NT2/D1 (cell line): ENCODE data around the gene SLC38A5.
"Not testable (repeated sequence)": the region's sequence is repeated elsewhere in the genome, so short reads cannot be mapped to it uniquely, and the experiment has no call there.

ENCODE experiments used
- SUZ12 ChIP-seq: IDR thresholded peaks from 2 replicates; pipeline ENCODE4 v1.6.1; 2011; ENCODE audit not compliant: insufficient read length, insufficient read depth; ENCODE audit errors: extremely low read depth
- YY1 ChIP-seq: IDR thresholded peaks from 2 replicates; pipeline ENCODE4 v1.6.1; 2011; ENCODE audit not compliant: insufficient read length, insufficient read depth
- ZNF274 ChIP-seq: IDR thresholded peaks from 2 replicates; pipeline ENCODE4 v1.6.1; 2011; ENCODE audit warnings: mild to moderate bottlenecking, low read depth, low read length

DNA sequence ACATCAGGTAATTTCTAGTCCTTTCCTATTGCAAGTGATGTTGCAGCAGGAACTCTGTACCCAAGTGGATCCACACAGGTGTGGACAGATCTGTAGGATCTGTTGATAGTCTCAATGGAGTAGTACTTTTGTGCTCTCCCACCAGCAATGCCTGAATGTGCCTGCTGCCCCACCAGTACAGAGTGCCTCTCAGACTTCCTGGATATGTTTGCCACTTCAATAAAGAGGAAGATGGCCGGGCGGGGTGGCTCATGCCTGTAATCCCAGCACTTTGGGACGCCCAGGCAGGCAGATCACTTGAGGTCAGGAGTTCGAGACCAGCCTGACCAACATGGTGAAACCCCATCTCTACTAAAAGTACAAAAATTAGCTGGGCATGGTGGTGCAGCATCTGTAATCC lies 49.4 kb upstream of the SLC38A5 start:
- not testable (repeated sequence) for TF ChIP-seq SUZ12, YY1, ZNF274
